Subcutaneous adipose tissue (tissue), 4 donors: ENCODE measurements around the gene CFAP410. TPM values are rescaled to one million over a fixed set of nuclear protein-coding genes. Genes with fewer than 3 reads are reported as not detected.

Experiments used
- total RNA-seq, 4 donors: library from RNA; depleted of rRNA; stranded (reverse); fragments of >200 nt; gene quantifications; one replicate each; pipeline ENCODE4 v1.1.0, GENCODE V29; 2016
- TF ChIP-seq, protein P1 (sequence below): fragments of 450-650 bp; IDR thresholded peaks from one replicate; pipeline ENCODE4 v1.5.1; 2016; ENCODE audit warnings: low read depth, mild to moderate bottlenecking, control low read depth, antibody characterized with exemption, moderate library complexity

Gene CFAP410
- total RNA-seq, 4 donors from 2014 or later: 9.1 to 56.7 (median 23.1) TPM

DNA sequence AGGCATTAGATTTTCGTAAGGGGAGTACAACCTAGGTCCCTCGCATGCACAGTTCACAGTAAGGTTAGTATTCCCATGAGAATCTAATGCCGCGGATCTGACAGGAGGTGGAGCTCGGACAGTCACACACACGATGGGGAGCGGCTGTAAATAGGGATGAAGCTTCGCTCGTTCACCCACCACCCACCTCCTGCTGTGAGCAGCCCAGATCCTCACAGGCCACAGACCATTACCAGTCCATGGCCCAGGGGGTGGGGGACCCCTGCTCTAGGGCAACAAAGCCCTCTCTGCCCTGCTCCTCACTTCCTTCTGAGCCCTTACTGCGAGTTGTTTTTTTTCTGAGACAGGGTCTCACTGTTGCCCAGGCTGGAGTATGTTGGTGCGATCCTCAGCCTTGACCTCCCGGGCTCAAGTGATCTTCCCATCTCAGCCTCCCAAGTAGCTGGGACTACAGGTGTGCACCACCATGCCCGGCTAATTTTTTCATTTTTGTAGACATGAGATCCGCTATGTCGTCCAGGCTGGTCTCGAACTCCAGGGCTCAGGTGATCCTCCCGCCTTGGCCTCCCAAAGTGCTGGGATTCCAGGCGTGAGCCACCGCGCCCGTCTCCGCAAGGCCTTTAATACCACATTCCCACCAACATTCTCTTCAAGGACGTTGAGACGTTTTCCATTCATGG is 35.6 kb upstream of the CFAP410 start:
- TF ChIP-seq, protein P1, sequence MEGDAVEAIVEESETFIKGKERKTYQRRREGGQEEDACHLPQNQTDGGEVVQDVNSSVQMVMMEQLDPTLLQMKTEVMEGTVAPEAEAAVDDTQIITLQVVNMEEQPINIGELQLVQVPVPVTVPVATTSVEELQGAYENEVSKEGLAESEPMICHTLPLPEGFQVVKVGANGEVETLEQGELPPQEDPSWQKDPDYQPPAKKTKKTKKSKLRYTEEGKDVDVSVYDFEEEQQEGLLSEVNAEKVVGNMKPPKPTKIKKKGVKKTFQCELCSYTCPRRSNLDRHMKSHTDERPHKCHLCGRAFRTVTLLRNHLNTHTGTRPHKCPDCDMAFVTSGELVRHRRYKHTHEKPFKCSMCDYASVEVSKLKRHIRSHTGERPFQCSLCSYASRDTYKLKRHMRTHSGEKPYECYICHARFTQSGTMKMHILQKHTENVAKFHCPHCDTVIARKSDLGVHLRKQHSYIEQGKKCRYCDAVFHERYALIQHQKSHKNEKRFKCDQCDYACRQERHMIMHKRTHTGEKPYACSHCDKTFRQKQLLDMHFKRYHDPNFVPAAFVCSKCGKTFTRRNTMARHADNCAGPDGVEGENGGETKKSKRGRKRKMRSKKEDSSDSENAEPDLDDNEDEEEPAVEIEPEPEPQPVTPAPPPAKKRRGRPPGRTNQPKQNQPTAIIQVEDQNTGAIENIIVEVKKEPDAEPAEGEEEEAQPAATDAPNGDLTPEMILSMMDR: no peak

DNA sequence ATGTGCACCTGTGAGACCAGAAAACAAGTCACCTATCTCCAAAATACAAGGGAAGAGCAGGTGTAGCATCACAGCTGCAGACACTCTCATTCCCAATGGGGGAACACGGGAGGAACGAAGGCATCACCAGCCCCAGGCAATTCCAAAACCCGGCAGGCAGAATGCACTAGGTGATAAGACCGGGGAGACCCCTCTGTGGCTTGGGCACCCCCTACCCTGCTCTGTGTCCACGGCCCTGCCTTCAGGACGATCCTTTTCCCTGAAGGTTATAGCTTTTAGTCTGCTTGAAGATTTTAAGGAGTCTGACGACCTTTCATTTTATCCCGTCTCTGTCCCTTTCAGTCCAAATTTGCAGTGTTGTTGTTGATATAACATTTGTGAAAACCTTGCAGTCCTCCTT is 33.4 kb upstream of the CFAP410 start:
- TF ChIP-seq, protein P1: no peak

DNA sequence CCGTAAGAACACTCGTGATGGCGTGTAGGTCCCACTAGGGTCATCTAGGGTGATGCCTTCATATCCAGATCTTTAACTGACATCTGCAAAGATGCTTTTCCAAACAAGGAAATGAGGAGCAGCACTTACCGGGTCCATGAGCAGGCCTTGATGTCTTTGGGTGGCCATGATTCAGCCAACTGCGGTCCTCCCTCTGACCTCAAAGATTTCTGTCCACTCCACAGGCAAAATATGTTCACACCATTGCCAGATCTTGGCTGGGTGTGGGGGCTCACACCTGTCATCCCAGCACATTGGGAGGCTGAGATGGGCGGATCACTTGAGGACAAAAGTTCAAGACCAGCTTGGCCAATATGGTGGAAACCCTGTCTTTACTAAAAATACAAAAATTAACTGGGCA is 32.4 kb upstream of the CFAP410 start:
- TF ChIP-seq, protein P1: no peak

DNA sequence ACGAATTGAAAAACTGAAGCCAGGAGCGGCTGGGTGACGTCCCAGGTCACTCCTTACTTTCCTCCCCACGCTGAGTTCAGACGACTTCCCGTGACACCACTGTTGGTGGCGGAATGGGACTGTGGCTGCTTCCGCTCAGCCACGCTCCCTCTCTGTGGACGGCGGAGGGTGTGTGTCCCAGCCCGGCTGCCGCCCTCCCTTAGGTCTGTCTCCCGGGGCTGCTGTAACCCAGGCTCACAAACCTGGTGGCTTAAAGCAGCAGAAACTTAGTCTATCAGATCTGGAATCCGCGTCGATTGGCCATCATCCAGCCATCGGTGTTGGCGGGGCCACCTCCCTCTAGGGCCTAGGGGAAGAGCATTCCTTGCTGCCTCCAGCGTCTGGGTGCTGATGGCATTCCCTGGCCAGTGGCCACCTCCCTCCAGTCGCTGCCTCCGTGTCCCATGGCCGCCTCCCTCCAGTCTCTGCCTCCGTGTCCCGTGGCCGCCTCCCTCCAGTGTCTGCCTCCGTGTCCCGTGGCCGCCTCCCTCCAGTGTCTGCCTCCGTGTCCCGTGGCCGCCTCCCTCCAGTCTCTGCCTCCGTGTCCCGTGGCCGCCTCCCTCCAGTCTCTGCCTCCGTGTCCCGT is 31.7 kb upstream of the CFAP410 start:
- TF ChIP-seq, protein P1: no peak

DNA sequence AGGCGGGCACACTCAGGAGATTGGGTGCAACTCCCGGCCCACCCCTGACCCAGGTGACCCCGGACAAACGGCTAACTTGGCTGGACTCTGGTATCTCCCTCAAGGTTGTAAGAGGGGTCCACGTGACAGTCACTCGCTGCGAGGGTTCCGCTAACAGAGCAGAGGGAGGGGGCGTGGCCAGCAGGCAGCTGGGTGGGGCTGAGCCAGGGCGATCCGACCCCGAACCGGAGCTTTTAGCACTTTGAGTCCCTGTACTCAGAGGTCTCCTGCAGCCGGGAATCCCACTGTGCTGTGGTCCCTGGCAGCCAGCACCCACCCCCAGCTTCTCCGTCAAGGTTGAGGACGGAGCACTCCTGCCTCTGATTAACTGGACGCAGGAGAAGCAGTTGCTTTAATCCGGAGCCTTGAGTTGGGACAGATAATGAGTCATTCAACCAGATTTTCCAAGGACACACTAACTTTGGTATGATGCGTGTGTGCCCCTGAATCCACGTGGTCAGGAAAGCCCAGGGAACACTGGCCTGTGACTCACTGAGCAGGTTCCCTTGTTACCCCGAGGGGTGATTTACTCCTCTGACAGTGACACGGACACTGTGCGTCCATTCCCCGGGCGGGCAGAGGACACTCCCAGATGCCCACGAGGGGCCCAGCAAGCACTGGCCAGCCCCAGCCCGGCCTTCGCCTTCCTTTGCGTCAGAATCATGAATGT is 31.0 kb upstream of the CFAP410 start:
- TF ChIP-seq, protein P1: no peak

DNA sequence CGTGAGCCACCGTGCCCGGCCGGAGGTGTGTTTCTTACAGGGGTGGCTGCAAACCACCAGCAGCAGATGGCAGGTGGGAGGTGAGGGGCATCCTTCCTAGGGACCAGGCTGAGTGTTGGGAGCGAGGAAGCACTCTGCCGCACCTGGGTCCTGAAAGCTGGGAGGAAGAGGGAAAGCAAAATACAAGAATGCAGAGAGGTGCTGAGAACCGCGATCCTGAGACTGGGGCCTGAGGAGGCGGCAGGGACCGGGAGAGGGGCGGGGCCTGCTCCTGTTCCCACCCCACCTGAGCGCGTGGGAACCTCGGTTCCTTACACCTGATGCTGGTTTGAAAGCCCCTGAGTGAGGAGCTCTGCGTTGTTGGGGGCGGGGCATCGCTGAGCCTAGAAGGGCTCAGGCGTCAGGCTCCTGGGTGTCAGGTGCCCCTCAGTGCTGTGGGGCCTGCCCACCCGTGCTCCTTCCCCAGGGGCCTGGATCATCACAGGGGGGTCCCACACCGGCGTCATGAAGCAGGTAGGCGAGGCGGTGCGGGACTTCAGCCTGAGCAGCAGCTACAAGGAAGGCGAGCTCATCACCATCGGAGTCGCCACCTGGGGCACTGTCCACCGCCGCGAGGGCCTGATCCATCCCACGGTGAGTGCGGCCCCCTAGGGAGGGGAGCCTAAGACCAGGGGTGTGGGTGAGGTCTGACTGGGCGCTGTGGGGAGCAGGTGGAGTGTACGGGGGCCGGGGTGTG is 29.7 kb upstream of the CFAP410 start:
- TF ChIP-seq, protein P1: no peak
